HepG2 (cell line): ENCODE results near the gene EEPD1. TPM values are rescaled to one million over a fixed set of nuclear protein-coding genes. Genes with fewer than 3 reads are reported as not detected.

ENCODE experiments used
- ATAC-seq: fragments of 200-7000 bp; cut with Tn5 transposase; 3 replicates; pipeline ENCODE4 v1.9.1; 2020; ENCODE audit warnings: mild to moderate bottlenecking, moderate library complexity
- BruUV-seq: library from RNA; stranded (reverse); fragments of 400-500 nt; replicated peaks from 2 replicates; lab custom pipeline; 2021; lab: Mats Ljungman, UMichigan
- CTCF ChIA-PET: fragments of 300-600 bp; formaldehyde crosslinking; extraction: SDS; loops from one replicate; lab custom pipeline; 2021; ENCODE audit warnings: low total read pairs, inconsistent platforms, low intra/inter-chr PET ratio; lab: Yijun Ruan, JAX
- POLR2A ChIA-PET: fragments of 350-600 bp; sonication (Branson Sonifier 250); formaldehyde crosslinking; loops from one replicate; lab custom pipeline; 2020; ENCODE audit warnings: antibody characterized with exemption, inconsistent platforms; lab: Yijun Ruan, JAX
- DNase-seq: peaks from one replicate; pipeline ENCODE4 v3.0.0-alpha.2; 2015; ENCODE audit warnings: low spot score
- FAIRE-seq: peaks from 3 replicates; lab custom pipeline; 2011; peaks lifted over from hg19 to GRCh38; lab: Jason Lieb, UNC
- H2AFZ ChIP-seq: one replicate; pipeline ENCODE4 v1.6.1; 2011; ENCODE audit warnings: low read length, inconsistent platforms
- H3K27ac ChIP-seq: fragments of 300-600 bp; 3 replicates; pipeline ENCODE4 v1.8.0; 2011; ENCODE audit warnings: mixed run types, mild to moderate bottlenecking, mixed read lengths, low read length, inconsistent platforms; ENCODE audit not compliant: insufficient read depth; ENCODE audit errors: extremely low read length
- H3K27me3 ChIP-seq, 2 experiments: fragments of 200-600 bp in 1 of 2; 2 replicates in 1 of 2; 3 replicates in 1 of 2; pipeline versions ENCODE4 v1.6.0 to v1.8.0; 2011; ENCODE audit warnings: low read length in 2 of 2, mild to moderate bottlenecking in 2 of 2, moderate library complexity in 2 of 2, inconsistent platforms in 1 of 2; ENCODE audit not compliant: insufficient read depth in 2 of 2, control insufficient read depth in 1 of 2
- H3K36me3 ChIP-seq, 2 experiments: fragments of 200-600 bp in 1 of 2; replicated peaks in 1 of 2; 2 replicates in 1 of 2; 3 replicates in 1 of 2; pipeline versions ENCODE4 v1.5.1 to v1.8.0; 2011; ENCODE audit warnings: low read length in 2 of 2, inconsistent platforms in 1 of 2; ENCODE audit not compliant: insufficient read depth in 2 of 2, control insufficient read depth in 1 of 2
- H3K4me1 ChIP-seq: 2 replicates; pipeline ENCODE4 v1.5.1; 2012; ENCODE audit warnings: low read length, inconsistent platforms; ENCODE audit not compliant: insufficient read depth
- H3K4me2 ChIP-seq: 2 replicates; pipeline ENCODE4 v1.6.0; 2011; ENCODE audit warnings: low read depth, low read length, inconsistent platforms
- H3K4me3 ChIP-seq, 3 experiments: fragments of 200-600 bp in 1 of 3; sonication (generic), shearing (Covaris generic) in 1 of 3; replicated peaks in 1 of 3; 2 replicates each; pipeline ENCODE4 v1.5.1; 2011 to 2016; ENCODE audit warnings: low read length in 3 of 3, inconsistent platforms in 2 of 3, low read depth in 2 of 3, mild to moderate bottlenecking in 2 of 3, control low read depth in 1 of 3, mixed read lengths in 1 of 3; ENCODE audit not compliant: insufficient read depth in 1 of 3
- H3K79me2 ChIP-seq: one replicate; pipeline ENCODE4 v1.6.1; 2011; ENCODE audit warnings: low read length, inconsistent platforms; ENCODE audit not compliant: insufficient read depth
- H3K9ac ChIP-seq: 2 replicates; pipeline ENCODE4 v1.6.0; 2011; ENCODE audit warnings: mild to moderate bottlenecking, low read depth, low read length, inconsistent platforms; ENCODE audit not compliant: insufficient read depth
- H3K9me3 ChIP-seq: 2 replicates; pipeline ENCODE4 v1.5.1; 2012; ENCODE audit warnings: mild to moderate bottlenecking, low read length
- H4K20me1 ChIP-seq: 2 replicates; pipeline ENCODE4 v1.6.0; 2011; ENCODE audit warnings: inconsistent platforms, mild to moderate bottlenecking, low read length, moderate library complexity; ENCODE audit not compliant: insufficient read depth
- ETS1 ChIP-seq: sonication (generic); formaldehyde crosslinking; IDR thresholded peaks from 2 replicates; pipeline ENCODE4 v1.4.0; 2020; ENCODE audit warnings: missing genetic modification reagents
- HOMEZ ChIP-seq: IDR thresholded peaks from 2 replicates; pipeline ENCODE4 v1.6.1; 2016; ENCODE audit warnings: low read depth
- JDP2 ChIP-seq: sonication (generic); formaldehyde crosslinking; IDR thresholded peaks from 2 replicates; pipeline ENCODE4 v1.8.1; 2022; ENCODE audit warnings: missing genetic modification reagents, borderline replicate concordance
- MTF1 ChIP-seq: sonication (generic); formaldehyde crosslinking; IDR thresholded peaks from 2 replicates; pipeline ENCODE4 v1.5.0; 2020; ENCODE audit warnings: missing genetic modification reagents
- NR0B2 ChIP-seq: sonication (generic); formaldehyde crosslinking; IDR thresholded peaks from 2 replicates; pipeline ENCODE4 v1.4.0; 2020; ENCODE audit warnings: mild to moderate bottlenecking, missing genetic modification reagents
- PATZ1 ChIP-seq: sonication (generic); formaldehyde crosslinking; IDR thresholded peaks from 2 replicates; pipeline ENCODE4 v1.4.0; 2020; ENCODE audit warnings: missing genetic modification reagents
- RBM22 ChIP-seq: fragments of 200-400 bp; formaldehyde crosslinking; optimal IDR thresholded peaks from 2 replicates; pipeline ENCODE3; 2017; ENCODE audit warnings: mild to moderate bottlenecking, low read length, moderate library complexity
- ZC3H4 ChIP-seq: sonication (generic); formaldehyde crosslinking; IDR thresholded peaks from 2 replicates; pipeline ENCODE4 v1.4.0; 2020; ENCODE audit warnings: missing genetic modification reagents, borderline replicate concordance
- ZNF335 ChIP-seq: sonication (generic); formaldehyde crosslinking; IDR thresholded peaks from 2 replicates; pipeline ENCODE4 v1.4.0; 2020; ENCODE audit warnings: missing genetic modification reagents
- WGBS: methylation state at CpG from one replicate; pipeline ENCODE4 v1.1.6; 2017; ENCODE audit warnings: low lambda C conversion rate; 5-methylcytosine and 5-hydroxymethylcytosine counted together
- in situ Hi-C: cut with HindIII; loops from 2 replicates; pipeline ENCODE4 v1.10.0; 2017; ENCODE audit warnings: low pct_unique_long_range_greater_than_20kb; ENCODE audit not compliant: extremely low pct_ligation_motif_present
- intact Hi-C: fragments of 100-400 bp; cut with micrococcal nuclease; formaldehyde crosslinking; loops from one replicate; pipeline ENCODE4 v1.10.0; 2022; ENCODE audit not compliant: unreplicated experiment
- polyA plus RNA-seq, 8 experiments: library from polyadenylated mRNA; depleted of rRNA in 3 of 8; stranded (reverse) in 7 of 8; unstranded in 1 of 8; fragments of >200 nt; fragmentation: Illumina TruSeq in 4 of 8; extraction: Trizol in 4 of 8; gene quantifications; 2 replicates each; pipeline versions ENCODE4 v1.2.1 to v1.2.3, GENCODE V29; 2011 to 2016; ENCODE audit warnings: low read depth in 4 of 8, missing spikeins in 1 of 8, mixed read lengths in 1 of 8; ENCODE audit not compliant: insufficient read depth in 1 of 8
- total RNA-seq, 5 experiments: library from RNA; depleted of rRNA; stranded (reverse); fragments of >200 nt; fragmentation: Illumina TruSeq; extraction: Trizol; gene quantifications; 2 replicates each; pipeline ENCODE4 v1.2.3, GENCODE V29; 2016; ENCODE audit warnings: low read depth in 1 of 5
- TF ChIP-seq, protein P1 (sequence below): sonication (generic); formaldehyde crosslinking; IDR thresholded peaks from 2 replicates; pipeline ENCODE4 v1.4.0; 2020; ENCODE audit warnings: mild to moderate bottlenecking, missing genetic modification reagents

EEPD1 gene
- total and polyA plus RNA-seq, 2 of the 13 experiments (the other 11 are each of a cell fraction or from before 2014, with no cell fraction given): 10.1 to 16.4 TPM

GRCh38 chr7:36219429-36219828, 66.4 kb downstream of the EEPD1 start:
- TF ChIP-seq ZNF335 (CRISPR knock-in tag): no peak
- TF ChIP-seq PATZ1 (CRISPR knock-in tag): no peak
- TF ChIP-seq ZC3H4 (CRISPR knock-in tag): no peak
- no peak for TF ChIP-seq NR0B2 (CRISPR knock-in tag)
- TF ChIP-seq JDP2 (CRISPR knock-in tag): no peak
- TF ChIP-seq HOMEZ (CRISPR knock-in tag): no peak
- TF ChIP-seq MTF1 (CRISPR knock-in tag): no peak
- no peak for TF ChIP-seq RBM22
- TF ChIP-seq, protein P1, sequence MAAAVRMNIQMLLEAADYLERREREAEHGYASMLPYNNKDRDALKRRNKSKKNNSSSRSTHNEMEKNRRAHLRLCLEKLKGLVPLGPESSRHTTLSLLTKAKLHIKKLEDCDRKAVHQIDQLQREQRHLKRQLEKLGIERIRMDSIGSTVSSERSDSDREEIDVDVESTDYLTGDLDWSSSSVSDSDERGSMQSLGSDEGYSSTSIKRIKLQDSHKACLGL: no peak
- no peak for TF ChIP-seq ETS1 (CRISPR knock-in tag)
- intact Hi-C loops: no loop called here
- FAIRE-seq: no peak
- H3K9me3 ChIP-seq: no peaks in the 10 kb centered on the region
- BruUV-seq: no TSS peak
- no peak for DNase-seq
- H3K79me2 ChIP-seq: no peaks in the 10 kb centered on the region
- no peak overlapping the region for H3K4me3 ChIP-seq
- CTCF ChIA-PET: no interaction called here
- H3K4me2 ChIP-seq: no peak overlapping the region
- 97% methylated on average over 1 of the region's 1 CpG for WGBS
- H3K27me3 ChIP-seq: no peaks in the 10 kb centered on the region
- in situ Hi-C loops: no loop called here
- peaks cover 31% of the 10 kb centered on the region for H3K4me1 ChIP-seq
- H2AFZ ChIP-seq: no peak overlapping the region
- H3K36me3 ChIP-seq: no peaks in the 10 kb centered on the region
- no peaks in the 10 kb centered on the region for H4K20me1 ChIP-seq
- no peak overlapping the region for H3K9ac ChIP-seq
- POLR2A ChIA-PET: no interaction called here
- no peak overlapping the region for H3K27ac ChIP-seq
- ATAC-seq: no peak
